Measurements from ENCODE around the gene TMEM190.

- TF ChIP-seq CTCF (IDR thresholded peaks at IDR 0.05), result no peak
- TF ChIP-seq EP300 (IDR thresholded peaks at IDR 0.05), result no peak
- no peak for TF ChIP-seq POLR2A (IDR thresholded peaks at IDR 0.05)
Measured at GRCh38 chr19:55353356-55353802, 23.2 kb upstream of the TMEM190 start.

All from tibial nerve (tissue), 4 donors.